ENCODE measurements around the gene PIK3R1.
"Not testable (repeated sequence)": the region's sequence is repeated elsewhere in the genome, so short reads cannot be mapped to it uniquely, and the experiment has no call there.

The PIK3R1 gene

GRCh38 chr5:68226546-68227073, 11.1 kb downstream of the PIK3R1 start:
- Histone ChIP-seq H3K4me1 (ENCODE audit: control insufficient read depth, insufficient read depth, low read length) (peaks cover 60% of the 10 kb centered on the region), H3K27me3 (replicated peaks; ENCODE audit: control insufficient read depth, insufficient read depth, low read length) (no peaks in the 10 kb centered on the region), H3K9ac (ENCODE audit: low read length) (no peak overlapping the region), H3K9me3 (ENCODE audit: control insufficient read depth, low read length) (no peaks in the 10 kb centered on the region), H3K4me3 (ENCODE audit: low read length) (no peak overlapping the region), H3K36me3 (ENCODE audit: control insufficient read depth, insufficient read depth, low read length, severe bottlenecking) (peaks cover 69% of the 10 kb centered on the region)
- no peak for DNase-seq (ENCODE audit: low read depth)

- no peaks in the 10 kb centered on the region for H3K9me3 ChIP-seq (ENCODE audit: control insufficient read depth, low read length)
- H3K27me3 ChIP-seq (replicated peaks; ENCODE audit: control insufficient read depth, insufficient read depth, low read length): no peaks in the 10 kb centered on the region
- DNase-seq (ENCODE audit: low read depth): no peak
- no peak overlapping the region for H3K4me3 ChIP-seq (ENCODE audit: low read length)
- peaks cover 79% of the 10 kb centered on the region for H3K36me3 ChIP-seq (ENCODE audit: control insufficient read depth, insufficient read depth, low read length, severe bottlenecking)
- H3K9ac ChIP-seq (ENCODE audit: low read length): no peak overlapping the region
- peaks cover 70% of the 10 kb centered on the region for H3K4me1 ChIP-seq (ENCODE audit: control insufficient read depth, insufficient read depth, low read length)
These were observed 12.1 kb downstream of the PIK3R1 start for GRCh38 chr5:68227532-68228160.

- Histone ChIP-seq H3K4me3 (ENCODE audit: low read length) (no peak overlapping the region), H3K9me3 (ENCODE audit: control insufficient read depth, low read length) (no peaks in the 10 kb centered on the region), H3K4me1 (ENCODE audit: control insufficient read depth, insufficient read depth, low read length) (peaks cover 67% of the 10 kb centered on the region), H3K27me3 (replicated peaks; ENCODE audit: control insufficient read depth, insufficient read depth, low read length) (no peaks in the 10 kb centered on the region), H3K36me3 (ENCODE audit: control insufficient read depth, insufficient read depth, low read length, severe bottlenecking) (peaks cover 87% of the 10 kb centered on the region), H3K9ac (ENCODE audit: low read length) (peak overlapping the region; percentile 10)
- DNase-seq (ENCODE audit: low read depth): no peak
These were observed 13.9 kb downstream of the PIK3R1 start for GRCh38 chr5:68229416-68229815.

- no peaks in the 10 kb centered on the region for H3K27me3 ChIP-seq (replicated peaks; ENCODE audit: control insufficient read depth, insufficient read depth, low read length)
- H3K9me3 ChIP-seq (ENCODE audit: control insufficient read depth, low read length): no peaks in the 10 kb centered on the region
- H3K9ac ChIP-seq (ENCODE audit: low read length): no peak overlapping the region
- no peak for DNase-seq (ENCODE audit: low read depth)
- H3K36me3 ChIP-seq (ENCODE audit: control insufficient read depth, insufficient read depth, low read length, severe bottlenecking): peaks cover 91% of the 10 kb centered on the region
- H3K4me3 ChIP-seq (ENCODE audit: low read length): no peak overlapping the region
- peaks cover 58% of the 10 kb centered on the region for H3K4me1 ChIP-seq (ENCODE audit: control insufficient read depth, insufficient read depth, low read length)
These were observed 14.7 kb downstream of the PIK3R1 start for GRCh38 chr5:68230285-68230684.

- peaks cover 79% of the 10 kb centered on the region for H3K36me3 ChIP-seq (ENCODE audit: control insufficient read depth, insufficient read depth, low read length, severe bottlenecking)
- peaks cover 46% of the 10 kb centered on the region for H3K4me1 ChIP-seq (ENCODE audit: control insufficient read depth, insufficient read depth, low read length)
- H3K4me3 ChIP-seq (ENCODE audit: low read length): no peak overlapping the region
These were observed 16.0 kb downstream of the PIK3R1 start for GRCh38 chr5:68231414-68232076.

GRCh38 chr5:68232277-68232676, 16.7 kb downstream of the PIK3R1 start:
- Histone ChIP-seq H3K27me3 (replicated peaks; ENCODE audit: control insufficient read depth, insufficient read depth, low read length) (no peaks in the 10 kb centered on the region), H3K9ac (ENCODE audit: low read length) (peak overlapping the region; percentile 1), H3K36me3 (ENCODE audit: control insufficient read depth, insufficient read depth, low read length, severe bottlenecking) (peaks cover 74% of the 10 kb centered on the region), H3K4me3 (ENCODE audit: low read length) (no peak overlapping the region), H3K9me3 (ENCODE audit: control insufficient read depth, low read length) (no peaks in the 10 kb centered on the region), H3K4me1 (ENCODE audit: control insufficient read depth, insufficient read depth, low read length) (peaks cover 50% of the 10 kb centered on the region)
- no peak for DNase-seq (ENCODE audit: low read depth)

More at GRCh38 chr5:68231414-68232076, 16.0 kb downstream of the PIK3R1 start:
- H3K27me3 ChIP-seq (replicated peaks; ENCODE audit: control insufficient read depth, insufficient read depth, low read length): no peaks in the 10 kb centered on the region
- H3K9ac ChIP-seq (ENCODE audit: low read length): no peak overlapping the region
- no peak for DNase-seq (ENCODE audit: low read depth)
- H3K9me3 ChIP-seq (ENCODE audit: control insufficient read depth, low read length): no peaks in the 10 kb centered on the region

- H3K4me1 ChIP-seq (ENCODE audit: control insufficient read depth, insufficient read depth, low read length): peaks cover 57% of the 10 kb centered on the region
- no peak overlapping the region for H3K9ac ChIP-seq (ENCODE audit: low read length)
- H3K9me3 ChIP-seq (ENCODE audit: control insufficient read depth, low read length): no peaks in the 10 kb centered on the region
- peaks cover 67% of the 10 kb centered on the region for H3K36me3 ChIP-seq (ENCODE audit: control insufficient read depth, insufficient read depth, low read length, severe bottlenecking)
- H3K4me3 ChIP-seq (ENCODE audit: low read length): no peak overlapping the region
- DNase-seq (ENCODE audit: low read depth): no peak
- no peaks in the 10 kb centered on the region for H3K27me3 ChIP-seq (replicated peaks; ENCODE audit: control insufficient read depth, insufficient read depth, low read length)
These were observed 17.5 kb downstream of the PIK3R1 start for GRCh38 chr5:68233075-68233474.

GRCh38 chr5:68235229-68235628, 19.7 kb downstream of the PIK3R1 start:
- Histone ChIP-seq H3K36me3 (ENCODE audit: control insufficient read depth, insufficient read depth, low read length, severe bottlenecking) (peaks cover 46% of the 10 kb centered on the region), H3K4me1 (ENCODE audit: control insufficient read depth, insufficient read depth, low read length) (peaks cover 66% of the 10 kb centered on the region)
- not testable (repeated sequence) for H3K9ac ChIP-seq (ENCODE audit: low read length); H3K27me3 ChIP-seq (replicated peaks; ENCODE audit: control insufficient read depth, insufficient read depth, low read length); H3K9me3 ChIP-seq (ENCODE audit: control insufficient read depth, low read length); H3K4me3 ChIP-seq (ENCODE audit: low read length); DNase-seq (ENCODE audit: low read depth)

- peaks cover 33% of the 10 kb centered on the region for H3K36me3 ChIP-seq (ENCODE audit: control insufficient read depth, insufficient read depth, low read length, severe bottlenecking)
- DNase-seq (ENCODE audit: low read depth): no peak
- no peaks in the 10 kb centered on the region for H3K9me3 ChIP-seq (ENCODE audit: control insufficient read depth, low read length)
- H3K27me3 ChIP-seq (replicated peaks; ENCODE audit: control insufficient read depth, insufficient read depth, low read length): no peaks in the 10 kb centered on the region
- H3K9ac ChIP-seq (ENCODE audit: low read length): no peak overlapping the region
- peaks cover 68% of the 10 kb centered on the region for H3K4me1 ChIP-seq (ENCODE audit: control insufficient read depth, insufficient read depth, low read length)
- H3K4me3 ChIP-seq (ENCODE audit: low read length): no peak overlapping the region
These were observed 22.2 kb downstream of the PIK3R1 start for GRCh38 chr5:68237715-68238114.

- Histone ChIP-seq H3K36me3 (ENCODE audit: control insufficient read depth, insufficient read depth, low read length, severe bottlenecking) (peaks cover 19% of the 10 kb centered on the region), H3K4me1 (ENCODE audit: control insufficient read depth, insufficient read depth, low read length) (peaks cover 71% of the 10 kb centered on the region), H3K9me3 (ENCODE audit: control insufficient read depth, low read length) (no peaks in the 10 kb centered on the region), H3K27me3 (replicated peaks; ENCODE audit: control insufficient read depth, insufficient read depth, low read length) (no peaks in the 10 kb centered on the region), H3K9ac (ENCODE audit: low read length) (peak overlapping the region; percentile 37), H3K4me3 (ENCODE audit: low read length) (peak overlapping the region; percentile 50)
- peak; percentile 71 for DNase-seq (ENCODE audit: low read depth)
These were observed 23.9 kb downstream of the PIK3R1 start for GRCh38 chr5:68239487-68239886.

- peak overlapping the region; percentile 50 for H3K9ac ChIP-seq (ENCODE audit: low read length)
- DNase-seq (ENCODE audit: low read depth): peak; percentile 56
- no peaks in the 10 kb centered on the region for H3K9me3 ChIP-seq (ENCODE audit: control insufficient read depth, low read length)
- peaks cover 79% of the 10 kb centered on the region for H3K4me1 ChIP-seq (ENCODE audit: control insufficient read depth, insufficient read depth, low read length)
- H3K27me3 ChIP-seq (replicated peaks; ENCODE audit: control insufficient read depth, insufficient read depth, low read length): no peaks in the 10 kb centered on the region
- H3K4me3 ChIP-seq (ENCODE audit: low read length): no peak overlapping the region
- peaks cover 15% of the 10 kb centered on the region for H3K36me3 ChIP-seq (ENCODE audit: control insufficient read depth, insufficient read depth, low read length, severe bottlenecking)
These were observed 24.6 kb downstream of the PIK3R1 start for GRCh38 chr5:68240202-68240601.

Data from adipocyte (in vitro differentiated cells).